Fibroblast of the aortic adventitia (primary cell): ENCODE measurements around the gene KRTAP10-8. TPM values are rescaled to one million over a fixed set of nuclear protein-coding genes. Genes with fewer than 3 reads are reported as not detected.

Source experiments
- DNase-seq: peaks from one replicate; pipeline ENCODE4 v3.0.0-alpha.2; 2010; ENCODE audit warnings: low read depth
- H3K4me3 ChIP-seq: 2 replicates; pipeline ENCODE4 v1.5.1; 2011; ENCODE audit warnings: low read depth, mild to moderate bottlenecking, control low read depth, low read length, moderate library complexity
- CTCF ChIP-seq: IDR thresholded peaks from 2 replicates; pipeline ENCODE4 v1.5.1; 2011; ENCODE audit warnings: mild to moderate bottlenecking, low read length, control low read depth, inconsistent platforms; ENCODE audit not compliant: insufficient read depth
- total RNA-seq: library from RNA; depleted of rRNA; stranded (reverse); fragments of >200 nt; gene quantifications from 2 replicates; pipeline ENCODE4 v1.2.3, GENCODE V29; 2012; ENCODE audit warnings: low replicate concordance

Gene KRTAP10-8
- total RNA-seq = not detected in 2 replicates

- TF ChIP-seq CTCF = no peak
- DNase-seq = no peak
- H3K4me3 ChIP-seq = no peak within 1 kb of the TSS
Observed at GRCh38 chr21:44612029-44612486, at the start of gene KRTAP10-8. Gene KRTAP10-8, plus strand, starts transcription at chr21:44612079. Its CDS starts 22 bp downstream, at chr21:44612101.

GRCh38 chr21:44564099-44564498 is 47.8 kb upstream of the KRTAP10-8 start:
- TF ChIP-seq CTCF = no peak
- H3K4me3 ChIP-seq = no peak overlapping the region
- DNase-seq = no peak

- no peak for TF ChIP-seq CTCF
- no peak overlapping the region for H3K4me3 ChIP-seq
- DNase-seq = no peak
Observed at GRCh38 chr21:44564886-44565598, 46.8 kb upstream of the KRTAP10-8 start.

- TF ChIP-seq CTCF = no peak
- DNase-seq = no peak
- H3K4me3 ChIP-seq = no peak overlapping the region
Observed at GRCh38 chr21:44566403-44566802, 45.5 kb upstream of the KRTAP10-8 start.

- H3K4me3 ChIP-seq = no peak overlapping the region
- no peak for TF ChIP-seq CTCF
- no peak for DNase-seq
Observed at GRCh38 chr21:44567481-44568171, 44.3 kb upstream of the KRTAP10-8 start.

- no peak for TF ChIP-seq CTCF
- no peak for DNase-seq
Observed at GRCh38 chr21:44568261-44568660, 43.6 kb upstream of the KRTAP10-8 start.

More at GRCh38 chr21:44568261-44568660, 43.6 kb upstream of the KRTAP10-8 start:
- no peak overlapping the region for H3K4me3 ChIP-seq
